ENCODE results near the gene C1QTNF9B.

Gene C1QTNF9B

DNA sequence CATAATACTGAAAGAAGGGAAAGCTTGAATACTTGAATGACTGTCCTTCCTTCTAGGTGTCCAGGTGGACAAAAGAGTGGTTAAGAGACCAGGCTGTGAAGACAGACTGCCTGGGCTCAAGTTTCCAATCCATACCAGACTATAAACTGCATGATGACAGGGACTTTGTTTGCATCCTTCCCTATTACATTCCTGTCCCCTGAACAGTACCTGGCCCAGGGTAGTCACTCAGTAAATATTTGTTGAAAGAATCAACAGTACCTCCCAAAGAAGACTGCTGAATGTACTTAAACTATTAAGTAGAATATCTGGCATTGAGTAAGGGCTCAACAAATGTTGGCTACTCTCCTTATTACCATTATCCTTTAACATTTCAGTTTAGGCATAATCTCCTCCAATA lies 37.8 kb downstream of the C1QTNF9B start:
- no peak for DNase-seq (ENCODE audit: low read depth in 2 of 2, low spot score in 1 of 2)

DNA sequence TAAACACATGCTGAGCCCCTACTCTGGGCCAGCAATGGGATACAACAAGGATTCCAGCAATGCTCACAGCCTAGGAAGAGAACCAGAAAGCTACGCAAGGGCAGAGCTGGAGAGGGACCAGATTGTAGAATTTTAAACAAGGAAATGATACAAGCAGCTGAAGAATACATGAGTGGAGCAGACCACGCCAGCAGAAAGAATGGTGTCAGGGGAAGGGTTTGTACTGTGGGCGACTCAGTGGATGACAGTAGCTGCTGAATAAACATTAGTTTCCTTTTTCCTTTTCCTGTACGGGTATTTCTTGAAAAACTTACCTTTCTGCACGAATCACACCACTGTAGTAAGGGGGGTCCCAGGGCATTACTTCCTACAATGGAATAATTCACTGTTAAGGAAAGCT lies 38.8 kb downstream of the C1QTNF9B start:
- no peak for DNase-seq (ENCODE audit: low read depth in 2 of 2, low spot score in 1 of 2)

- DNase-seq (ENCODE audit: low read depth in 2 of 2, low spot score in 1 of 2): no peak
Measured at GRCh38 chr13:23856008-23856750, 41.1 kb downstream of the C1QTNF9B start.

DNA sequence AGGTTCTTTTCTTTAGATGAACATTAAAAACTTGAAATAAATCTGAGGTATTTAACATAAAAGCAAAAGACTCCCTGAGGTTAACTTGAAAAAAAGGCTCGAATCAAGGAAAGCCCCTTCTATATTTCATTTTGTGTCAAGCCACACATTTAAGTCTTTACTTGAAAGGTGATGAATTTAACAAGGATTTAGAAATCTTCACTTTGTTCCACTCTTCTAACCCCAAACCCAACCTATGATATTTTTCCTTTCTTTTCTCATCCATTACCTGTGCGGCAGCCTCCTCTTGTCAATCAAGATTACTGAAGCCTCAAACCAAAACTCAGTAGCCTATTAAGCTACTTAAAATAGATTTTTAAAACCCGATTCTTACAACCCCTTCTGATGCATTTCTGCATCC lies 41.9 kb downstream of the C1QTNF9B start:
- no peak for DNase-seq (ENCODE audit: low read depth in 2 of 2, low spot score in 1 of 2)

- DNase-seq (ENCODE audit: low read depth in 2 of 2, low spot score in 1 of 2): no peak
Measured at GRCh38 chr13:23852351-23852750, 45.0 kb downstream of the C1QTNF9B start.

GRCh38 chr13:23851106-23851505 lies 46.2 kb downstream of the C1QTNF9B start:
- DNase-seq (ENCODE audit: low read depth in 2 of 2, low spot score in 1 of 2): no peak

DNA sequence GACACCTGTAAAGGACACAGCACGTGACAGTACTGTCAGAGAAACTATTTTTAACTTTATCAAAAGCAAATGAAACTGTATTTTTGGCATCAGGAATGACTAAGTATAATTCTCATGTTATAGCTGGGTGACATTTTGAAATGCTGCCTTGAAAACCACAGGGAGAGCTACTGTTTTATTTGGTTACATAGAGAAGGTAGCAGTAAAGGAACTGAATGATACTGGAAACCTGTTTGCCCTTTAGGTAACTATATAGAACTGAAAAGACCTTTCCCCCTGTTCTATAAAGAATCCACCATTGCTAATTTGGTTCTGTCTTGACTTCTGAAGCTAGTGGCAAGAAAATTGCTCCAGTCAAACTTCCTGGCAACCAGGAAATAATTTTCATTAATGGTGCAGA lies 47.2 kb downstream of the C1QTNF9B start:
- no peak for DNase-seq (ENCODE audit: low read depth in 2 of 2, low spot score in 1 of 2)

- no peak for DNase-seq (ENCODE audit: low read depth in 2 of 2, low spot score in 1 of 2)
Measured at GRCh38 chr13:23849670-23850069, 47.6 kb downstream of the C1QTNF9B start.

- DNase-seq (ENCODE audit: low read depth in 2 of 2, low spot score in 1 of 2): no peak
Measured at GRCh38 chr13:23848646-23849141, 48.6 kb downstream of the C1QTNF9B start.

GRCh38 chr13:23848019-23848418 lies 49.3 kb downstream of the C1QTNF9B start:
- DNase-seq (ENCODE audit: low read depth in 2 of 2, low spot score in 1 of 2): no peak

GRCh38 chr13:23847497-23847896 lies 49.8 kb downstream of the C1QTNF9B start:
- DNase-seq (ENCODE audit: low read depth in 2 of 2, low spot score in 1 of 2): no peak

DNA sequence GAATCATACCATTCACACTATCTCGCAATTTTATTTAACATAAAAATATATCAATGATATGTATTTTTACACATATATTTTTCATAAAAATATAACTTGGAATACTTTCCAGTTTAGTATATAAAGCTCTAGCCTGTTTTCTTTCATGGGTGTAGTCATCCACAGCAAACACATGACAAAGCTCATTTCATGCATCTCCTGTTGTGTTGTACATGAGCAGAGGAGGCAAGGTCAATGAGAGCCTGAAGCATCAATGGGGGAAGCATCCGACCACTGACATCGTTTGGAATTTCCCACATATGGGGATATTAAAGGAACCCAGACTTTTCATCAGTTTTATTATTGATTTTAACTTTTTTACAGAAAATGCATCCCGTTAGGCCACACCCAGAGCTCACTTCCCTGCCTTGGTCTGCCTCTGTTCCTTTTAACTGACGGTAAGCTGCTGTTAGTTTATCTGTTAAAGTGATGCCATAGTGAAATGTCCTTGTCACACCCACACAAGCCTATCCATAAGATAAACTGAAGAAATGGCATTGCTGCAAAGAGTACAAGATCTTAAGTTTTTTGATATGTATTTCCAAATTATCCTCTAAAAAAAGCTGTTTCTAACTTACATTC lies 52.1 kb downstream of the C1QTNF9B start:
- no peak for DNase-seq (ENCODE audit: low read depth in 2 of 2, low spot score in 1 of 2)

DNA sequence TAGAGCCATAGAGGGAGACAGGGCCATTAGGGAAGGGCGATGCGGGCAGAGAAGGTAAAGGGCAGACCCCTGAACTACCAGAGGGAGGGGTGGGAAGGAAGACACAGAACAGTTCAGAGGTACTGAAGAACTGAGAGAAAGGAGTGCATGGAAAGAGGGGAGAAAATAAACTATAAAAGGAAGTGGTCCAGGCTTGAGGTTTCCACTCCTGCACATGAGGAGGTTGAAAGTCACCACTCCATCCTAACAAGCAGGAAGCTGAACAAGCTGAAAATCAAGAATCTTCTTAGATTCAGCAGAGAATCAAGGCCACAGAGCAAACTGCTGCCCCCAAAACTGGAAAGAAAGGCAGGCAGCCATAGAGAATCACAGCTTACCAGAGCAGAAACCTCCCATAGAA lies 53.2 kb downstream of the C1QTNF9B start:
- no peak for DNase-seq (ENCODE audit: low read depth in 2 of 2, low spot score in 1 of 2)

- no peak for DNase-seq (ENCODE audit: low read depth in 2 of 2, low spot score in 1 of 2)
Measured at GRCh38 chr13:23843436-23843835, 53.9 kb downstream of the C1QTNF9B start.

DNA sequence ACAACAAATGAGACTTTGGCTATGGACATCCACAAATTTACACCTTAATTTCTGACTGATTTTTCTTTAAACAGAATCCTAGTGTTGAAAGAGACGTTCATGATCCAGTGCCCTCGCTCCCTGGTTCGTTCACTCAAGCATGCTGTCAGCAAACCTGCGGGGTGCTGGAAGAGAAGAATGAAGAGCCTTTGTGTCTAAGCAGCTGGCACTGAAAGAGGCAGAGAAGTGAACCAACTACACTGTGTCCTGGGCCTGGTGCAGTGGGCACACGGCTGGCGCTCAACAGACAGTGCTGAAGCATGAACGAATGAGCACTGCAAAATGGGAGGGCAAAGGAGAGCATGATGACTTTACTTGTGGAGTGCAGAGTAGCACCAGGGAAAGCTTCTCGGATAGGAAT lies 54.9 kb downstream of the C1QTNF9B start:
- DNase-seq (ENCODE audit: low read depth in 2 of 2, low spot score in 1 of 2): no peak

All from stimulated activated CD8-positive, alpha-beta memory T cell treated with anti-CD3 and anti-CD28 coated beads, Interleukin-4, amount 100 ng/mL, for 1 hour (primary cell).